GM12864 (cell line): Measurements from ENCODE around the gene TTC39C.
"Not testable (repeated sequence)": the region's sequence is repeated elsewhere in the genome, so short reads cannot be mapped to it uniquely, and the experiment has no call there.

Source experiments
- DNase-seq: peaks from one replicate; pipeline ENCODE4 v3.0.0-alpha.2; 2011; ENCODE audit warnings: low read depth
- H3K4me3 ChIP-seq: 2 replicates; pipeline ENCODE4 v1.5.1; 2011; ENCODE audit warnings: mild to moderate bottlenecking, low read depth, low read length, control low read depth
- CTCF ChIP-seq: IDR thresholded peaks from 2 replicates; pipeline ENCODE4 v1.5.1; 2011; ENCODE audit warnings: low read depth, mild to moderate bottlenecking, moderate library complexity, low read length, control low read depth, inconsistent platforms; ENCODE audit errors: missing control alignments

Gene TTC39C

GRCh38 chr18:24142376-24142775 lies 127.8 kb downstream of the TTC39C start:
- no peak overlapping the region for H3K4me3 ChIP-seq
- no peak for TF ChIP-seq CTCF
- DNase-seq = no peak

GRCh38 chr18:24149591-24149990 lies 135.0 kb downstream of the TTC39C start:
- DNase-seq, H3K4me3 ChIP-seq: not testable (repeated sequence)

- TF ChIP-seq CTCF = no peak
- DNase-seq = no peak
- no peak overlapping the region for H3K4me3 ChIP-seq
These were observed 138.8 kb downstream of the TTC39C start for GRCh38 chr18:24153397-24153796.

- no peak for DNase-seq
- H3K4me3 ChIP-seq = no peak overlapping the region
- TF ChIP-seq CTCF = no peak
These were observed 143.3 kb downstream of the TTC39C start for GRCh38 chr18:24157855-24158254.

- TF ChIP-seq CTCF = no peak
- no peak for DNase-seq
- H3K4me3 ChIP-seq = no peak overlapping the region
These were observed 145.5 kb downstream of the TTC39C start for GRCh38 chr18:24160086-24160485.

GRCh38 chr18:24161304-24161703 lies 146.8 kb downstream of the TTC39C start:
- DNase-seq = no peak
- TF ChIP-seq CTCF = no peak
- no peak overlapping the region for H3K4me3 ChIP-seq

GRCh38 chr18:24168496-24168895 lies 153.9 kb downstream of the TTC39C start:
- no peak for TF ChIP-seq CTCF
- DNase-seq = no peak

GRCh38 chr18:24170360-24170759 lies 155.8 kb downstream of the TTC39C start:
- no peak for DNase-seq
- no peak overlapping the region for H3K4me3 ChIP-seq
- no peak for TF ChIP-seq CTCF

More at GRCh38 chr18:24168496-24168895, 153.9 kb downstream of the TTC39C start:
- no peak overlapping the region for H3K4me3 ChIP-seq
